Dendritic cell treated with granulocyte-macrophage colony-stimulating factor and Interleukin-4, amounts not matched to agents 40 ng/mL and 50 ng/mL, for 4 days (primary cell): ENCODE data around the gene KCNN4.
"Not testable (repeated sequence)": the region's sequence is repeated elsewhere in the genome, so short reads cannot be mapped to it uniquely, and the experiment has no call there.

ENCODE experiments used
- H3K27ac Mint-ChIP-seq: one replicate; pipeline ENCODE4 v1.8.0; 2022; ENCODE audit warnings: mild to moderate bottlenecking, mixed read lengths
- H3K27me3 Mint-ChIP-seq: one replicate; pipeline ENCODE4 v1.8.0; 2022; ENCODE audit warnings: mild to moderate bottlenecking, mixed read lengths
- H3K36me3 Mint-ChIP-seq: one replicate; pipeline ENCODE4 v1.8.0; 2022; ENCODE audit warnings: low read depth, mixed read lengths
- H3K4me1 Mint-ChIP-seq: one replicate; pipeline ENCODE4 v1.8.0; 2022; ENCODE audit warnings: low read depth, mixed read lengths
- H3K4me3 Mint-ChIP-seq: one replicate; pipeline ENCODE4 v1.8.0; 2022; ENCODE audit warnings: mild to moderate bottlenecking, moderate library complexity, mixed read lengths
- H3K9me3 Mint-ChIP-seq: one replicate; pipeline ENCODE4 v1.8.0; 2022; ENCODE audit warnings: mixed read lengths
- intact Hi-C: fragments of 100-400 bp; cut with micrococcal nuclease; formaldehyde crosslinking; loops from one replicate; pipeline ENCODE4 v1.15.0; 2022

Gene KCNN4

DNA sequence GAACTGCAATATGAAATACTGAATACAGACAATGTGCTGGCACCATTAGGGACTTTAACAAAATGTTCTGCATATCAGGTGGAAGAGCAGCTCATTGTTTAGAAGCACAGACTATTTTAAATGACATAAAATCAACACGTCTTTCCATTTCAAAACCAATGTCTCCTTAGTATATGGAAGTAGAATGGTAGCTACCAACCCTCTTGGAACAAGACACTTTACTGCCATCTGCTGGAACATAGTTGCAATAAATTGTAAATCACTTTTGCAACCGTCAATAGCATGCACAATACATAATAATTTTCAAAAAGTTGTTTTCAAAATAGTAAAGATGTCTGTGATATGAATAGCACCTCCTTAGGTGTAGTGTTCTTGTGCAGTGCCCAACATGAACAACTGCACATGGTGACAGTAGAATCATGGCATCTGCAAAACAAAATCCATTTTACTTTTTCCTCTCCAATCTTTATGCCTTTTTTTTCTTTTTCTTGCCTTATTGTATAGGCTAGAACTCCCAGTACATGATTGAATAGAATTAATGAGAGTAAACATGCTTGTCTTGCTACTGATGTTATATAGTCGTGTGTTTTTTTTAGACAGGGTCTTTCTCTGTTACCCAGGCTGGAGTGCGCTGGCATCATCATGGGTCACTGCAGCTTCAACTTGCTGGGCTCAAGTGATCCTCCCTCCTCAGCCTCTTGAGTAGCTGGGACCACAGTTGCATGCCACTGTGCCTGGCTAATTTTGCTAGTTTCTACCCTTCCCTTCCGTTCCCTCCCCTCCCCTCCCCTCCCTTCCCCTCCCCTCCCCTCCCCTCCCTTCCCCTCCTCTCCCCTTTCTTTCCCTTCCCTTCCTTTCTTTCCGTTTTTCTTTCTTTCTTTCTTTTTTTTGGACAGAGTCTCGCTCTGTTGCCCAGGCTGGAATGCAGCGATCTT is 29.3 kb upstream of the KCNN4 start:
- intact Hi-C loops, result no loop called here
- Mint-ChIP-seq H3K9me3 (no peaks in the 10 kb centered on the region), H3K27ac (peak overlapping the region; percentile 14), H3K27me3 (peaks cover 33% of the 10 kb centered on the region), H3K36me3 (no peaks in the 10 kb centered on the region), H3K4me1 (peaks cover 9% of the 10 kb centered on the region), H3K4me3 (no peak overlapping the region)

DNA sequence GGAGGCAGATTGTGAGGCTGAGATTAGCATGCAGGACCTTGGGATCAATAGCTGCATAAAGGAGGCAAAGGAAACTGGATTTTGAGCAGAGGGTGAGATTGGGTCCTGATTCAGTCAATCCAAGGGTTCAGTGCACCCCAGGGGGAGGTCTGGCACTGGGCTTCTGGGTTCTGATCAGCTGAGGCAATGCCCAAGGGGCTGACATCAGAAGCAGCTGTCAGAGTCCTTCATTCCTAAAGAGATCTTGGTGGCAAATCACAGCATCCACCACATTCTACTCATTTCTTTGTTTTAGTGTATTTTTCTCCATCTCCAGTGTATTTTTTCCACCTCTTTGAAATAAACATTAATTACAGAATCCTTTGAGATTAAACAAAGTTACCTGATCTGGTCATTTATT is 26.9 kb upstream of the KCNN4 start:
- peaks cover 33% of the 10 kb centered on the region for H3K27me3 Mint-ChIP-seq
- no peak overlapping the region for H3K4me3 Mint-ChIP-seq
- peaks cover 18% of the 10 kb centered on the region for H3K4me1 Mint-ChIP-seq
- intact Hi-C loops, result no loop called here
- no peak overlapping the region for H3K27ac Mint-ChIP-seq
- no peaks in the 10 kb centered on the region for H3K9me3 Mint-ChIP-seq
- no peaks in the 10 kb centered on the region for H3K36me3 Mint-ChIP-seq

DNA sequence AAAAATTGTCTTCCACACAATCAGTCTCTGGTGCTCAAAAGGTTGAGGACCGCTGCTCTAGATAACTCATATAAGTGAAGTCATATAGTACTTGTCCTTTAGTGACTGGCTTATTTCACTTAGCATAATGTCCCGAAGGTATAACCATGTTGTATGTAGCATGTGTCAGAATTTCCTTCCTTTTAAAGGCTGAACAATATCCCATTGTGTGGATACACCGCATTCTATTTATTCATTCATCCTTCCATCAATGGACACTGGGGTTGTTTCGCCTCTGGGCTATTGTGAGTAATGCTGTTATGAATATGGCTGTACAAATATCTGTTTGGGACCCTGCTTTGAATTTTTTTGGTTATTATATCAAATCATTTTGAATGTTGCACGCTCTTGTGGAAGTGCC is 26.1 kb upstream of the KCNN4 start:
- no peaks in the 10 kb centered on the region for H3K9me3 Mint-ChIP-seq
- no peak overlapping the region for H3K27ac Mint-ChIP-seq
- H3K36me3 Mint-ChIP-seq, result no peaks in the 10 kb centered on the region
- H3K4me3 Mint-ChIP-seq, result no peak overlapping the region
- intact Hi-C loops, result no loop called here
- peaks cover 39% of the 10 kb centered on the region for H3K27me3 Mint-ChIP-seq
- H3K4me1 Mint-ChIP-seq, result peaks cover 20% of the 10 kb centered on the region

DNA sequence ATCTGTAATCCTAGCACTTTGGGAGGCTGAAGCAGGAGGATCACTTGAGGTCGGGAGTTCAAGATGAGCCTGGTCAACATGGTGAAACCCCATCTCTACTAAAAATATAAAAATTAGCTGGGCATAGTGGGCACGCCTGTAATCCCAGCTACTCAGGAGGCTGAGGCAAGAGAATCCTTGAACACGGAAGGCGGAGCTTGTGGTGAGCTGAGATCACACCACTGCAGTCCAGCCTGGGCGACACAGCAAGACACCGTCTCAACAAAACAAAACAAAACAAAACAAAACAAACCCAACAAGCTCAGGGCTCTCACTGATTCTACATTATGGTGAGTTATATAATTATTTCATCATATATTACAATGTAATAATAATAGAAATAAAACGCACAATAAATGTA is 25.6 kb upstream of the KCNN4 start:
- intact Hi-C loops, result not testable (repeated sequence)
- H3K27me3 Mint-ChIP-seq, result peaks cover 41% of the 10 kb centered on the region

DNA sequence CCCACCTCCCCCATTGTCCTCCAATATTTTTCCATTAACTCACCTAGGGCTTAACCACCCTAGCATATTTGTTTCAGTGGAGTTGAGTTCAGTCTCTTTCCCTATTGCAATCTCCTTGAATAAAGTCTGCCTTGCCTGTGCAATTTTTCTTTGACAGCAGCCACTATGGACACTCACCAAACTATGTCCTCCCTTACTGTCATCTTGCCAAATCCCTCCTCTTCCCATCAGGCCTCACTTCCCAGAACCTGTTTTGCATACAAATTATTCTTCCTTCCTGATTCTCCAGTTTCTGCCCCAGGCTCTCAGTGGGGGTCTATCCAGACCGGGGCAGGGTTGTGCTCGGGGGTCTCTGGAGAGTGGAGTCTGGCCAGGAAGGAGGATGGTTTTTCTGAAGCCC is 23.7 kb upstream of the KCNN4 start:
- H3K36me3 Mint-ChIP-seq, result no peaks in the 10 kb centered on the region
- H3K9me3 Mint-ChIP-seq, result no peaks in the 10 kb centered on the region
- H3K4me1 Mint-ChIP-seq, result peaks cover 25% of the 10 kb centered on the region
- intact Hi-C loops, result no loop called here
- no peak overlapping the region for H3K27ac Mint-ChIP-seq
- H3K27me3 Mint-ChIP-seq, result peaks cover 38% of the 10 kb centered on the region
- no peak overlapping the region for H3K4me3 Mint-ChIP-seq

More for the DNA sequence above, 25.6 kb upstream of the KCNN4 start:
- H3K36me3 Mint-ChIP-seq, H3K4me3 Mint-ChIP-seq, H3K27ac Mint-ChIP-seq, H3K9me3 Mint-ChIP-seq: not testable (repeated sequence)
- H3K4me1 Mint-ChIP-seq, result peaks cover 20% of the 10 kb centered on the region

DNA sequence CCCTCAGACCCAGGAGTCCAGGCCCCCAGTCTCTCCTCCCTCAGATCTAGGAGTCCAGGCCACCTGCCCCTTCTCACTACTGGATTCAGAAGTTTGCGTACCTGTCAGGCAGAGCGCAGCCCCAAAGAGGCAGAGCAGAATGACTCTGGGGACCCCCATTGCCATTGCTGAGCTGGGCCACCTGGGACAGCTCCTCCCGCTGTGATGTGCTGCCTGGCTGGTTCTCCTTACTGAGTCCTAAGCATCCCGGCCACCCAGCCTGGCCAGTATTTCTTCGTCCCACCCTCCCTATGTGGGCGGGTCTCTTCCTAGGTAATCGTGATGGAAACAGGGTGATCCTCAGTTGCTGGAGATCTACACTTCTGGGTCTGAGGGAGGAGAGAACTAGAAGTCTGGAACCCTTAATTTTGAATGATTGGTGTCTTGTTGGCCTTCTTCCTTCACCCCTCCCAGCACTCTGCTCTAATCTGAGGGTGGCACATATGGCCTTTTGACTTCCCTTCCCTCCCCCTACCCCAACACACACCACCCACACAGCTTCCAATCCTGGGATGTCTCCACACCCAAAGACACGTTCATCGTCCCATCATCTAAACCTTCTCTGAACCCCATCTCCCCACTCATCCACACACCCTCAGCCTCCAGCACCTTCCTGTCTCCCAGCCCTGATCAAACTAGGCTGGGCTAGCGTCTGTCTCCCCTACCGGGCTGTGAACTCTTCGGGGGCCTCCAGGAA is 21.6 kb upstream of the KCNN4 start, which contains the start of gene LYPD5:
Gene LYPD5, minus strand, starts transcription at position 232 of the 736 bp plus-strand sequence. Its CDS starts 67 bp downstream, at position 165.
- Mint-ChIP-seq H3K9me3 (no peaks in the 10 kb centered on the region), H3K4me1 (peaks cover 40% of the 10 kb centered on the region), H3K27ac (no peak within 1 kb of the TSS), H3K27me3 (peaks cover 52% of the 10 kb centered on the region), H3K4me3 (no peak within 1 kb of the TSS), H3K36me3 (no peaks in the 10 kb centered on the region)
- intact Hi-C loops, result no loop called here

DNA sequence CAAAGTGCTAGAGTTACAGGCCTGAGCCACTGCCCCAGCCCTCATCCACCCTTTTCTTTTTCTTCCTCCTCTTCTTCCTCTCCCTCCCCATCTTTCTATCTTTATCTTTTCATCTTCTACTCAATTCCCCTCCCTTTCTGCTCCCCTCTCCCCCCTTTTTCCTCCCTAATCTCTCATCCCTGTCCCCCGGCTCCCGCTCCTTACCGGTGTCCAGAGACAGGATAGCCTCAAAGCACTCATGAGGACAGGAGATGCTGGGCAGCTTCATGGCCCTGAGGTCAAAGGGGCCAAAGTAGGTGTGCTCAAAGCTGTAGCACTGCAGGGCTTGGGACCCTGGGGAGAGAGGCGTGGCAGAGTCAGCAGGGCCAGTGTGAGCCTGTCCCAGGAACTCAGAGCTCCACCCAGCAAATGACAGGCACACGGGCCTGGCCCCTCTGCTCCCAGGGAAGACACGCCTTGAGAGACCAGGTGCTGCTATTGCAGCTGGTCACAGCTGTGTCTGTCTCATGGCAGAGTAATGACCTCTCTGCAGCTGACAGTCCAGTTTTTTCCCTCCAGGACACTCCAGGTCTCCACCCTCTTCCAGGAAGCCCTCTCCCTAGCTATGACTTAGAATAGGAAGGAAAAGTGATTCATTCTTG is 18.8 kb upstream of the KCNN4 start:
- Mint-ChIP-seq H3K27me3 (peaks cover 53% of the 10 kb centered on the region), H3K4me1 (peaks cover 39% of the 10 kb centered on the region), H3K9me3 (no peaks in the 10 kb centered on the region), H3K36me3 (no peaks in the 10 kb centered on the region), H3K27ac (no peak overlapping the region), H3K4me3 (peak overlapping the region; percentile 74)
- intact Hi-C loops, result no loop called here

DNA sequence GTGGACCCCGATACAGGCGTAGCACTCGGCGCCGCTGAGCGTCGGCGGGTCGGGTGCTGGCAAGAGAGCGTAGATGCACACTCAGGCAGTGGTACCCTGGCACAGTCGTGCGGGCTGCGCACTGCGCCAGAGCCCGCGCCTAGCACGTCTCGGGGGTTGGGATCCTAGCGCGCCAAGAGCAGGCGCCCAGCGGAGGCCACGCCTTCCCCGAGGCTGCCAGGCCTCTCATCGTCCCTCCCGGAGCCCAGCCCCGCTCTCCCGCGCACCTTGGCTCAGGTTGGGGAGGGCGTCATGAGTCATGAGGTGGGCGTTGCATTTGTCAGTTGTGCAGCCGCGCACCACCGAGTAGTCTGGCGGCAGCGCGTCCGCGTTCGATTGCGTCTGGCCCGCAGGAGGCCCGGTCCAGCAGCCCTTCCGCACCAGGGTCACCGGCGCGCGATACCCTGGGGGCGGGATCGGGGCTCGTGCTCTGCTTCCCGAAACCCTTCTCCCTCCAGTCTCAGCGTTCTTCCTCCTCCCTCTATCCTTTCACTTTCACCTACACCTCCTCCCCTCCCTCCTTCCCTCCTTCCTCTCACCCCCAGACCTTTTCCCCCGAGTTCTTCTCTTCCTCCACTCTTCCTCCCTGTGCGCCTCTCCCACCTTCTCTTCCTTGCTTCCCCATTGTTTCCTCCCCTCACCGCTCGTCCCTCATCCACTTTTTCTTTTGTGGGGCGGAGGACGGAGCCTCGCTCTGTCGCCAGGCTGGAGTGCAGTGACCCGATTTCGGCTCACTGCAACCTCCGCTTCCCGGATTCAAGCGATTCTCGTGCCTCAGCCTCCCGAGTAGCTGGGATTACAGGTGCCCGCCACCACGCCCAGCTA is 18.0 kb upstream of the KCNN4 start:
- Mint-ChIP-seq H3K4me1 (peaks cover 34% of the 10 kb centered on the region), H3K9me3 (no peaks in the 10 kb centered on the region), H3K27me3 (peaks cover 59% of the 10 kb centered on the region), H3K4me3 (peak overlapping the region; percentile 74), H3K36me3 (no peaks in the 10 kb centered on the region), H3K27ac (no peak overlapping the region)
- intact Hi-C loops, result no loop called here

DNA sequence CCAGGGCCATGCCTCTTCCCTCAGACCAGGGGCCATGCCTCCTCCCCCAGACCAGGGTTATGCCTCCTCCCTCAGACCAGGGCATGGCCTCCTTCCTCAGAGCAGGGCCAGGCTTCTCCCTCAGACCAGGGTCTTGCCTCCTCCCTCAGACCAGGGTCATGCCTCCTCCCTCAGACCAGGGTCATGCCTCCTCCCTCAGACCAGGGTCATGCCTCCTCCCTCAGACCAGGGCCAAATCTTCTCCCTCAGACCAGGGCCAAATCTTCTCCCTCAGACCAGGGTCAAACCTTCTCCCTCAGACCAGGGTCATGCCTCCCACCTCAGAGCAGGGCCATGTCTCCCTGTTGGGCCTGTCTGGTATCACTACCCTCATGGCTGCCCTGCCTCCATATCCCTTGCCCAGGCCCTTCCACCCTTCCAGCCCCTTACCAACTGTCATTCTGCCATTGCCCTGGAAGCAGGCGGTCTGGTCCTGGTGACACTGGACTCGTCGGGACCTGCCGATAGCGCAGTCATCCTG is 17.3 kb upstream of the KCNN4 start:
- Mint-ChIP-seq H3K9me3 (no peaks in the 10 kb centered on the region), H3K36me3 (no peaks in the 10 kb centered on the region), H3K4me1 (peaks cover 40% of the 10 kb centered on the region), H3K27me3 (peaks cover 63% of the 10 kb centered on the region), H3K4me3 (peak overlapping the region; percentile 74), H3K27ac (no peak overlapping the region)
- intact Hi-C loops, result no loop called here

DNA sequence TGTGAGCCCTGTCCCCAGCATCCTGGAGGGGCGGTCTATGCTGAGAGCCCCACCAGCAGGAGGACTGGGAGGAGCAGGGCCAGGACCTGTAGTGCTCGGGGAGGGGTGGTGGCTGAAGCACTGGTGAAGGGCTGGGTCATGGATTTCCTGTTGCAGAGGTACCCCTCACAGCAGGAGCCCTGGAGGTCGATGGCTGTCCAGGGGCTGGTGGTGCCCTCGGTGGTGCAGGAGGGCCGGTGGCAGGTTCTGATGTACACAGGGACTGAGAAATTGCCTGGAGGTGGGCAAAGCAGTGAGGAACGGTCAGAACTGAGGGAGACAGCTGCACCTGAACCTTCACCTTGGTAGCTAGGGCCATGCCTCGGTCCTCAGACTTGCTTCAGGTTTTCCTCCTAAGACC is 16.8 kb upstream of the KCNN4 start:
- no peaks in the 10 kb centered on the region for H3K36me3 Mint-ChIP-seq
- no peak overlapping the region for H3K4me3 Mint-ChIP-seq
- intact Hi-C loops, result no loop called here
- H3K9me3 Mint-ChIP-seq, result no peaks in the 10 kb centered on the region
- H3K27ac Mint-ChIP-seq, result no peak overlapping the region
- H3K4me1 Mint-ChIP-seq, result peaks cover 36% of the 10 kb centered on the region
- H3K27me3 Mint-ChIP-seq, result peaks cover 61% of the 10 kb centered on the region

DNA sequence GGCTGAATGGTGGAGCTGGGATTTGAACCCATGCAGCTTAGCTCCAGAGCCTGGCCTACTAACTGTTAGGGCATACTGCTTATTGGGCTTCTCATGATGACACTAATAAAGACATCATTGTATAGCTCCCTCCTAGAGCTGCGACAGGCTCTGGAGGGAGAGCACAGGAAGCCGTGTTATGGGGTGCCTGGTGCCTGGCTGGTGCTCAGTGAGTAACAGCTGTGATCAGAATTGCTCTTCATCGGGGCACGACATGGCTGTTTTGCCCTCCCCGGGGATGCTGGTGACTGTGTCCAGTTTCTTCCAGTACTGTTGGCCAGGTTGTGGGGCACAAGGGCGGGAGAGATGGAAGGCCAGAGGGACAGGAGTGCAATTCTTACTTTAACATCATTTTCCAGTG is 16.3 kb upstream of the KCNN4 start:
- peaks cover 34% of the 10 kb centered on the region for H3K4me1 Mint-ChIP-seq
- no peak overlapping the region for H3K4me3 Mint-ChIP-seq
- H3K27ac Mint-ChIP-seq, result no peak overlapping the region
- intact Hi-C loops, result no loop called here
- peaks cover 61% of the 10 kb centered on the region for H3K27me3 Mint-ChIP-seq
- no peaks in the 10 kb centered on the region for H3K9me3 Mint-ChIP-seq
- no peaks in the 10 kb centered on the region for H3K36me3 Mint-ChIP-seq

DNA sequence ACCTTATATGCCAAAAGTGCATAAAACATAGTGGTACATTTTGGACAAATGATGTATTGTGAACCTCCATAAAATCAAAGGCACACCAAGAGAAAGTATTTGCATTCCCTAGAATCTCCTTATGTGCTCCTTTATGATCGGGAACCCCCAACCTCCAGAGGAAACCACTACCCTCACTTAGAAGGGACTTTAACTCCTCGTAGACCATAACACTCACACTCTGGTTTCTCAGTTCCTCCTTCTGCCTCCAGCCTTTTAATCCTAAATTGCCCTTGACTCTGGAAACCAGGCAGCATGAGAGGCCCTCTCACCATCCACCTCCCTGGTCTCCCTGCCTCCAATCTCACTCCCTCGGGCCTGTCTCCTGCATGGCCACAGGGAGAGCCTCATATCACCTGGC is 9.8 kb upstream of the KCNN4 start:
- intact Hi-C loops, result no loop called here
- H3K27me3 Mint-ChIP-seq, result peaks cover 21% of the 10 kb centered on the region
- H3K36me3 Mint-ChIP-seq, result no peaks in the 10 kb centered on the region
- H3K4me3 Mint-ChIP-seq, result no peak overlapping the region
- H3K9me3 Mint-ChIP-seq, result no peaks in the 10 kb centered on the region
- H3K4me1 Mint-ChIP-seq, result peaks cover 15% of the 10 kb centered on the region
- H3K27ac Mint-ChIP-seq, result no peak overlapping the region

DNA sequence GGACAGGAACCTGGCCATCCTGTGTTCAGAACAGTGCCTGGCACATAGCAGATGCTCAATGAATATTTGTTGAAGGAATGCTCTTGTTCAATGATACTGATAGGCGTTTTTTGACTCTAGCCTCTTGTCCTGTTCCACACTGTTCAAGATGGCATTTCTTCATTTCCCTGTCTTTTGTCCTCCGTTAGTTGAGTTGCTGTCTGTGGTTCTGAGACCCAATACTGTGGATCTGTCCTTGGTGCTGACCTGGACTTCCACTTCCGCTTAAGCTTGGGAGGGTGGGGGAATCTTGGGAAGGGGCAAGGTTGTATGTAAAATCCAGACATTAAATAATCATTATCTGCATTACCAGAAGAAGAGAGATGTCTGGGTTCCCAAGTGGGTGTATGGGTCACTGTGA is 8.3 kb upstream of the KCNN4 start:
- intact Hi-C loops, result loop anchor here (10.0 kb wide), 1 partner anchor 124 kb away; no protein-coding TSS in a partner anchor
- Mint-ChIP-seq H3K27me3 (peaks cover 17% of the 10 kb centered on the region), H3K9me3 (no peaks in the 10 kb centered on the region), H3K4me3 (no peak overlapping the region), H3K27ac (no peak overlapping the region), H3K36me3 (no peaks in the 10 kb centered on the region), H3K4me1 (peaks cover 28% of the 10 kb centered on the region)
